Measurements from ENCODE around the gene QRSL1. TPM values are rescaled to one million over a fixed set of nuclear protein-coding genes. Genes with fewer than 3 reads are reported as not detected.

QRSL1 gene
- polyA plus RNA-seq, 1 donor from 2014 or later: 20.0 TPM

DNA sequence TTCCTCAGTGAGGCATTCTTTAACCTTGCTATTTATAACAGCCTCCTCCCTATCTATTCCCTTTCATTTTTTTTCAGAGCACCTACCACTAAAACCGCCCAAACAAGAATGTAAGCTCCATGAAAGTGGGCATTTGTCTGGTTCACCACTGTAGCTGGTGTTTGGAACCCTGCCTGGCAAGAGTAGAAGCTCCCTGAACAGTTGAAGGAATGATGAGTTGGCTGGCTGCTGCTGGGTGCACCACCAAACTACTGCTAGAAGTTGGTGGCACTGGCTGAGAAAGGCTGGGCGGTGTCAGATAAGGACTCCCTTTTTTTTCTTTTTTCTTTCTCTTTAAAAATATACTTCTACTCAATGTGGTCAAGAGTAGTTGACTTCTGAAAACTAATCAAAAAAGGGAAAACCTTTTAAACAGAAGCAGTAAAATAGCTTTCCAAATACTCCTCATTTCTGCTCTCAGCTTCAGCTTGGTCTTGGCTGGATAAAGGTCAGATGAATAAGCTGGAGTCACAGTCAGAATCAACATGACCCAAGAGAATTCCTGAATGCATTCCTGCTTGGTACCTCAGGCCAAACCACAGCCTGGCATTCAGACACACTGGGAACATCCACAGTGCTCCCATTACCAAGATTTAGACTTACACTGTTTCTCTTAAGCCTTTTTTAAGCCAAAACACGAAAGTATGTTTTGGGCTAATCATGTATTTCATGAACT, 38.1 kb upstream of the QRSL1 start:
- H4K20me1 ChIP-seq (ENCODE audit: insufficient read depth): no peaks in the 10 kb centered on the region
- H3K4me2 ChIP-seq (ENCODE audit: low read length): no peak overlapping the region
- no peak overlapping the region for H3K9ac ChIP-seq (ENCODE audit: low read length)
- H3K79me2 ChIP-seq (replicated peaks; ENCODE audit: insufficient read depth, low read length): no peaks in the 10 kb centered on the region
- H3K27me3 ChIP-seq (ENCODE audit: insufficient read depth, low read depth, low read length): no peaks in the 10 kb centered on the region
- no peak for TF ChIP-seq EZH2 (IDR thresholded peaks at IDR 0.05; ENCODE audit: borderline replicate concordance, insufficient read depth, low read length, poor library complexity, severe bottlenecking)
- TF ChIP-seq RAD21 (conservative IDR thresholded peaks at IDR 0.05): no peak
- no peak for TF ChIP-seq POLR2AphosphoS5 (IDR thresholded peaks at IDR 0.05)
- TF ChIP-seq SMC3 (conservative IDR thresholded peaks at IDR 0.05; ENCODE audit: poor library complexity): no peak
- TF ChIP-seq TAF1 (IDR thresholded peaks at IDR 0.05; ENCODE audit: low read depth): no peak
- no peak overlapping the region for H3K27ac ChIP-seq (ENCODE audit: low read length)
- H3K9me3 ChIP-seq (ENCODE audit: low read length): no peaks in the 10 kb centered on the region
- H3K9me2 ChIP-seq (ENCODE audit: insufficient read depth, low read length): no peaks in the 10 kb centered on the region
- no peak overlapping the region for H2AFZ ChIP-seq (ENCODE audit: low read depth, low read length)
- H3K36me3 ChIP-seq (ENCODE audit: insufficient read depth, low read length): no peaks in the 10 kb centered on the region
- H3F3A ChIP-seq (ENCODE audit: insufficient read depth, low read length, poor library complexity, severe bottlenecking): no peaks in the 10 kb centered on the region
- no peak overlapping the region for H3K4me3 ChIP-seq (ENCODE audit: low read length)

DNA sequence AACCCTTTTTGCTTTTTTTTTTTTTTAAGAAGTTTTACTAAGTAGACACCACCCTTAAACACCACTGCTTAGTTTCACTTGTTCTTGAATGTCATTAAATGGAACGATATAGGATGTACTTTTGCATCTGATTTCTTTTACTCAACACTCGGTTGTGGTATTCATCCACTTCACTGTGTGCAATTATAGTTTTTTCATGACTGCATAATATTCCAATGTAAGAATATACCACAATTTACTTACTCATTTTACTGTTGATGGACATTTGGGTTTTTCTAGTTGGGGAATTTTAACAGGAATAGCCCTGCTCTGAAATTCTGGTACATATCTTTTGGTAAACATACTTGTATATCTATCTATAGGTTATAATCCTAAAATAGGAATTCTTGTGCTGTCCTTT, 29.9 kb upstream of the QRSL1 start:
- no peak overlapping the region for H3K9ac ChIP-seq (ENCODE audit: low read length)
- no peaks in the 10 kb centered on the region for H3F3A ChIP-seq (ENCODE audit: insufficient read depth, low read length, poor library complexity, severe bottlenecking)
- no peak overlapping the region for H3K4me2 ChIP-seq (ENCODE audit: low read length)
- H2AFZ ChIP-seq (ENCODE audit: low read depth, low read length): no peak overlapping the region
- H3K27me3 ChIP-seq (ENCODE audit: insufficient read depth, low read depth, low read length): no peaks in the 10 kb centered on the region
- H4K20me1 ChIP-seq (ENCODE audit: insufficient read depth): no peaks in the 10 kb centered on the region
- no peaks in the 10 kb centered on the region for H3K9me3 ChIP-seq (ENCODE audit: low read length)
- TF ChIP-seq RAD21 (conservative IDR thresholded peaks at IDR 0.05): no peak
- TF ChIP-seq EZH2 (IDR thresholded peaks at IDR 0.05; ENCODE audit: borderline replicate concordance, insufficient read depth, low read length, poor library complexity, severe bottlenecking): no peak
- TF ChIP-seq, protein P1, sequence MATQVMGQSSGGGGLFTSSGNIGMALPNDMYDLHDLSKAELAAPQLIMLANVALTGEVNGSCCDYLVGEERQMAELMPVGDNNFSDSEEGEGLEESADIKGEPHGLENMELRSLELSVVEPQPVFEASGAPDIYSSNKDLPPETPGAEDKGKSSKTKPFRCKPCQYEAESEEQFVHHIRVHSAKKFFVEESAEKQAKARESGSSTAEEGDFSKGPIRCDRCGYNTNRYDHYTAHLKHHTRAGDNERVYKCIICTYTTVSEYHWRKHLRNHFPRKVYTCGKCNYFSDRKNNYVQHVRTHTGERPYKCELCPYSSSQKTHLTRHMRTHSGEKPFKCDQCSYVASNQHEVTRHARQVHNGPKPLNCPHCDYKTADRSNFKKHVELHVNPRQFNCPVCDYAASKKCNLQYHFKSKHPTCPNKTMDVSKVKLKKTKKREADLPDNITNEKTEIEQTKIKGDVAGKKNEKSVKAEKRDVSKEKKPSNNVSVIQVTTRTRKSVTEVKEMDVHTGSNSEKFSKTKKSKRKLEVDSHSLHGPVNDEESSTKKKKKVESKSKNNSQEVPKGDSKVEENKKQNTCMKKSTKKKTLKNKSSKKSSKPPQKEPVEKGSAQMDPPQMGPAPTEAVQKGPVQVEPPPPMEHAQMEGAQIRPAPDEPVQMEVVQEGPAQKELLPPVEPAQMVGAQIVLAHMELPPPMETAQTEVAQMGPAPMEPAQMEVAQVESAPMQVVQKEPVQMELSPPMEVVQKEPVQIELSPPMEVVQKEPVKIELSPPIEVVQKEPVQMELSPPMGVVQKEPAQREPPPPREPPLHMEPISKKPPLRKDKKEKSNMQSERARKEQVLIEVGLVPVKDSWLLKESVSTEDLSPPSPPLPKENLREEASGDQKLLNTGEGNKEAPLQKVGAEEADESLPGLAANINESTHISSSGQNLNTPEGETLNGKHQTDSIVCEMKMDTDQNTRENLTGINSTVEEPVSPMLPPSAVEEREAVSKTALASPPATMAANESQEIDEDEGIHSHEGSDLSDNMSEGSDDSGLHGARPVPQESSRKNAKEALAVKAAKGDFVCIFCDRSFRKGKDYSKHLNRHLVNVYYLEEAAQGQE (IDR thresholded peaks at IDR 0.05; ENCODE audit: borderline replicate concordance): no peak
- no peak for TF ChIP-seq POLR2AphosphoS5 (IDR thresholded peaks at IDR 0.05)
- TF ChIP-seq TAF1 (IDR thresholded peaks at IDR 0.05; ENCODE audit: low read depth): no peak
- no peak for TF ChIP-seq MXI1 (conservative IDR thresholded peaks at IDR 0.05; ENCODE audit: poor library complexity, severe bottlenecking)
- no peak for TF ChIP-seq EP300 (conservative IDR thresholded peaks at IDR 0.05; ENCODE audit: poor library complexity, severe bottlenecking)
- TF ChIP-seq, protein P2, sequence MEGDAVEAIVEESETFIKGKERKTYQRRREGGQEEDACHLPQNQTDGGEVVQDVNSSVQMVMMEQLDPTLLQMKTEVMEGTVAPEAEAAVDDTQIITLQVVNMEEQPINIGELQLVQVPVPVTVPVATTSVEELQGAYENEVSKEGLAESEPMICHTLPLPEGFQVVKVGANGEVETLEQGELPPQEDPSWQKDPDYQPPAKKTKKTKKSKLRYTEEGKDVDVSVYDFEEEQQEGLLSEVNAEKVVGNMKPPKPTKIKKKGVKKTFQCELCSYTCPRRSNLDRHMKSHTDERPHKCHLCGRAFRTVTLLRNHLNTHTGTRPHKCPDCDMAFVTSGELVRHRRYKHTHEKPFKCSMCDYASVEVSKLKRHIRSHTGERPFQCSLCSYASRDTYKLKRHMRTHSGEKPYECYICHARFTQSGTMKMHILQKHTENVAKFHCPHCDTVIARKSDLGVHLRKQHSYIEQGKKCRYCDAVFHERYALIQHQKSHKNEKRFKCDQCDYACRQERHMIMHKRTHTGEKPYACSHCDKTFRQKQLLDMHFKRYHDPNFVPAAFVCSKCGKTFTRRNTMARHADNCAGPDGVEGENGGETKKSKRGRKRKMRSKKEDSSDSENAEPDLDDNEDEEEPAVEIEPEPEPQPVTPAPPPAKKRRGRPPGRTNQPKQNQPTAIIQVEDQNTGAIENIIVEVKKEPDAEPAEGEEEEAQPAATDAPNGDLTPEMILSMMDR (IDR thresholded peaks at IDR 0.05; ENCODE audit: poor library complexity, severe bottlenecking): no peak
- no peak for TF ChIP-seq SMC3 (conservative IDR thresholded peaks at IDR 0.05; ENCODE audit: poor library complexity)
- no peak overlapping the region for H3K4me3 ChIP-seq (ENCODE audit: low read length)
- H3K27ac ChIP-seq (ENCODE audit: low read length): no peak overlapping the region
- H3K79me2 ChIP-seq (replicated peaks; ENCODE audit: insufficient read depth, low read length): no peaks in the 10 kb centered on the region
- H3K36me3 ChIP-seq (ENCODE audit: insufficient read depth, low read length): no peaks in the 10 kb centered on the region
- H3K9me2 ChIP-seq (ENCODE audit: insufficient read depth, low read length): no peaks in the 10 kb centered on the region

Measured in neural cell (in vitro differentiated cells).